HCT116 (cell line): ENCODE results near the gene DEPDC1B. TPM values are rescaled to one million over a fixed set of nuclear protein-coding genes. Genes with fewer than 3 reads are reported as not detected.
"Not testable (repeated sequence)": the region's sequence is repeated elsewhere in the genome, so short reads cannot be mapped to it uniquely, and the experiment has no call there.

Experiments
- ATAC-seq: fragments of 200-7000 bp; cut with Tn5 transposase; 2 replicates; pipeline ENCODE4 v1.9.1; 2020; ENCODE audit warnings: mild to moderate bottlenecking, moderate library complexity
- BruUV-seq: library from RNA; stranded (reverse); fragments of 400-500 nt; replicated peaks from 2 replicates; lab custom pipeline; 2021; lab: Mats Ljungman, UMichigan
- CTCF ChIA-PET: fragments of 300-600 bp; sonication (Branson Sonifier 250); formaldehyde crosslinking; loops from one replicate; lab custom pipeline; 2021; ENCODE audit warnings: antibody characterized with exemption; lab: Charles Lee
- POLR2A ChIA-PET: fragments of 300-600, 350-600 bp; sonication (Branson Sonifier 250); formaldehyde crosslinking; loops from one replicate; lab custom pipeline; 2021; ENCODE audit warnings: antibody characterized with exemption; lab: Charles Lee
- RAD21 ChIA-PET, 2 experiments: fragments of 300-600 bp; sonication (Branson Sonifier 250); formaldehyde crosslinking; loops; one replicate each; lab custom pipeline; 2023; ENCODE audit warnings: low total read pairs in 2 of 2; ENCODE audit not compliant: uncharacterized antibody in 2 of 2, unreplicated experiment in 2 of 2, low non-redundant PET in 1 of 2; lab: Charles Lee
- DNase-seq: peaks from one replicate; pipeline ENCODE4 v3.0.0-alpha.2; 2010; ENCODE audit warnings: low read depth, low spot score
- H2AFZ ChIP-seq: fragments of 200-600 bp; shearing (Covaris generic), sonication (generic); 2 replicates; pipeline ENCODE4 v1.6.1; 2017; ENCODE audit warnings: low read depth, mixed run types, mixed read lengths, antibody characterized with exemption, low read length; ENCODE audit not compliant: poor library complexity, severe bottlenecking
- H3K27ac ChIP-seq: 2 replicates; pipeline ENCODE4 v1.5.1; 2012; ENCODE audit warnings: low read depth, low read length
- H3K27me3 ChIP-seq: fragments of 200-600 bp; sonication (generic); 2 replicates; pipeline ENCODE4 v1.6.1; 2016; ENCODE audit warnings: mixed run types, low read length, mixed read lengths; ENCODE audit not compliant: insufficient read depth
- H3K36me3 ChIP-seq, 2 experiments: fragments of 200-500 bp in 1 of 2; fragments of 200-600 bp in 1 of 2; sonication (Bioruptor generic) in 1 of 2; sonication (generic) in 1 of 2; 2 replicates each; pipeline versions ENCODE4 v1.5.1 to v1.6.1; 2014 to 2016; ENCODE audit warnings: low read length in 2 of 2, inconsistent platforms in 1 of 2, mixed read lengths in 1 of 2, mixed run types in 1 of 2; ENCODE audit not compliant: insufficient read depth in 2 of 2, control insufficient read depth in 1 of 2
- H3K4me1 ChIP-seq, 2 experiments: fragments of 200-600 bp in 1 of 2; sonication (generic) in 1 of 2; 2 replicates each; pipeline versions ENCODE4 v1.5.1 to v1.6.1; 2012 to 2017; ENCODE audit warnings: low read length in 2 of 2, inconsistent platforms in 1 of 2, mild to moderate bottlenecking in 1 of 2, mixed read lengths in 1 of 2, mixed run types in 1 of 2, moderate library complexity in 1 of 2; ENCODE audit not compliant: insufficient read depth in 2 of 2, control insufficient read depth in 1 of 2
- H3K4me2 ChIP-seq: fragments of 200-600 bp; sonication (generic); 2 replicates; pipeline ENCODE4 v1.6.1; 2017; ENCODE audit warnings: mixed run types, low read length, mixed read lengths
- H3K4me3 ChIP-seq, 2 experiments: fragments of 200-600 bp in 1 of 2; sonication (generic) in 1 of 2; replicated peaks in 1 of 2; 2 replicates each; pipeline ENCODE4 v1.5.1; 2011 to 2016; ENCODE audit warnings: low read length in 2 of 2, control low read depth in 1 of 2, low read depth in 1 of 2, mild to moderate bottlenecking in 1 of 2, mixed read lengths in 1 of 2, mixed run types in 1 of 2
- H3K79me2 ChIP-seq: fragments of 200-600 bp; sonication (generic); 2 replicates; pipeline ENCODE4 v1.6.1; 2017; ENCODE audit warnings: mild to moderate bottlenecking, mixed run types, low read length, moderate library complexity, mixed read lengths; ENCODE audit not compliant: insufficient read depth
- H3K9ac ChIP-seq: fragments of 200-600 bp; sonication (generic); 2 replicates; pipeline ENCODE4 v1.6.1; 2016; ENCODE audit warnings: low read length, mixed read lengths
- H3K9me2 ChIP-seq: fragments of 200-600 bp; sonication (generic), shearing (Covaris generic); 2 replicates; pipeline ENCODE4 v1.6.1; 2017; ENCODE audit warnings: mixed run types, mild to moderate bottlenecking, moderate library complexity; ENCODE audit not compliant: insufficient read depth
- H3K9me3 ChIP-seq, 2 experiments: fragments of 200-500 bp in 1 of 2; fragments of 200-600 bp in 1 of 2; sonication (Bioruptor generic) in 1 of 2; sonication (generic) in 1 of 2; 2 replicates each; pipeline ENCODE4 v1.6.1; 2014 to 2017; ENCODE audit warnings: low read length in 2 of 2, mixed read lengths in 2 of 2, inconsistent platforms in 1 of 2, low read depth in 1 of 2, mild to moderate bottlenecking in 1 of 2, mixed run types in 1 of 2, moderate library complexity in 1 of 2; ENCODE audit not compliant: control insufficient read depth in 1 of 2, insufficient read depth in 1 of 2
- H4K20me1 ChIP-seq: fragments of 200-600 bp; sonication (generic), shearing (Covaris generic); 2 replicates; pipeline ENCODE4 v1.6.1; 2017; ENCODE audit warnings: mixed run types, mild to moderate bottlenecking, moderate library complexity; ENCODE audit not compliant: insufficient read depth
- CEBPB ChIP-seq: IDR thresholded peaks from 2 replicates; pipeline ENCODE4 v1.6.1; 2012; ENCODE audit warnings: low read depth
- MAX ChIP-seq: IDR thresholded peaks from 2 replicates; pipeline ENCODE4 v1.6.1; 2012
- SRF ChIP-seq: IDR thresholded peaks from 2 replicates; pipeline ENCODE4 v1.6.1; 2012; ENCODE audit warnings: low read depth
- YY1 ChIP-seq: IDR thresholded peaks from 2 replicates; pipeline ENCODE4 v1.6.1; 2011; ENCODE audit warnings: low read length, low read depth, moderate library complexity, mild to moderate bottlenecking; ENCODE audit not compliant: insufficient replicate concordance; ENCODE audit errors: extremely low read depth
- ZNF274 ChIP-seq: fragments of 200-500 bp; sonication (Bioruptor generic); IDR thresholded peaks from 2 replicates; pipeline ENCODE4 v1.6.1; 2014; ENCODE audit warnings: mild to moderate bottlenecking, low read depth, low read length, inconsistent platforms
- intact Hi-C: fragments of 100-400 bp; cut with micrococcal nuclease; formaldehyde crosslinking; loops from 2 replicates; pipeline ENCODE4 v1.10.0; 2022
- total RNA-seq: library from RNA; stranded (reverse); gene quantifications from one replicate; pipeline ENCODE4 v1.2.1, GENCODE V29; 2021; ENCODE audit not compliant: unreplicated experiment
- TF ChIP-seq, protein P1 (sequence below): IDR thresholded peaks from 2 replicates; pipeline ENCODE4 v1.6.1; 2012

DEPDC1B gene
- total RNA-seq, 1 experiment from 2014 or later: 39.7 TPM

DNA sequence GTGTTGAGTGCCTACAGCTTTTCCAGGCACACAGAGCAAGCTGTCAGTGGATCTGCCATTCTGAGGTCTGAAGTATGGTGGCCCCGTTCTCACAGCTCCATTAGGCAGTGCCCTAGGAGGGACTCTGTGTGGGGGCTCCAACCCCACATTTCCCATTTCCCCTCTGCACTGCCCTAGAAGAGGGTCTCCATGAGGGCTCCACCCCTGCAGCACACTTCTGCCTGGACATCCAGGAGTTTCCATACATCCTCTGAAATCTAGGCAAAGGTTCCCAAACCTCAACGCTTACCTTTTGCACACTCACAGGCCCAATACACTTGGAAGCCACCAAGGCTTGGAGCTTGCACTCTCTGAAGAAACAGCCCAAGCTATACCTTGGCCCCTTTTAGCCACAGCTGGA is 131.3 kb downstream of the DEPDC1B start:
- TF ChIP-seq, protein P1, sequence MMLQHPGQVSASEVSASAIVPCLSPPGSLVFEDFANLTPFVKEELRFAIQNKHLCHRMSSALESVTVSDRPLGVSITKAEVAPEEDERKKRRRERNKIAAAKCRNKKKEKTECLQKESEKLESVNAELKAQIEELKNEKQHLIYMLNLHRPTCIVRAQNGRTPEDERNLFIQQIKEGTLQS: no peak
- TF ChIP-seq CEBPB (no peak), ZNF274 (no peak)

DNA sequence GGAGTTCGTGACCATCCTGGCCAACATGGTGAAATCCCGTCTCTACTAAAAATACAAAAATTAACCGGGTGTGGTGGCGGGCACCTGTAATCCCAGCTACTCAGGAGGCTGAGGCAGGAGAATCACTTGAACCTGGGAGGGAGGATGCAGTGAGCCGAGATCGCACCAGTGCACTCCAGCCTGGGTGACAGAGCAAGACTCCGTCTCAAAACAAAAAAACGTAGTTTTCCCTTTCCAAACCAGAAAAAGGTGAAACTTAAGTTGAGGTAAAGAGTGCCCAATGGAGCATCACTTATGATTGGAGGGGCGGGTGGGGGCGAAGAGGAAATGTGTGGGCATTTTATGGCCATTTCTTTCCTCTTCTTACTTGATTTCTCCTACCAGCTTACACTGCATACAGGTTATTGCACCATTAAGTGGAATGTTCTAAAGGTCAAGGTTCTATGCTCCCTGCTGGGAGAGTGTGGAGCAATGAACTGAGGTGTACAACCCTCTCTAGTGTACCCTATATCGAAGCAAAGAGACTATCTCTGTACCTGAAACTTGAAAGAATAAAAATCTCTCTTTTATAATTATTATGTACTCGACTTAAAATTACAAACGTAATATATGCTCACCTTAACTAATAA is 136.2 kb downstream of the DEPDC1B start:
- Histone ChIP-seq H3K79me2 (no peaks in the 10 kb centered on the region), H3K4me3 (no peak overlapping the region), H3K27ac (no peak overlapping the region), H3K36me3 (no peaks in the 10 kb centered on the region), H2AFZ (no peak overlapping the region), H3K4me2 (no peak overlapping the region), H3K27me3 (no peaks in the 10 kb centered on the region), H3K9me3 (0 out of 4 replicates have a peak, but pooled peaks cover 0 to 2% of the 10 kb centered on the region in 2 experiments), H3K9ac (no peak overlapping the region), H4K20me1 (no peaks in the 10 kb centered on the region), H3K9me2 (no peaks in the 10 kb centered on the region), H3K4me1 (no peaks in the 10 kb centered on the region)
- DNase-seq (no peak), ATAC-seq (no peak)
- RAD21 ChIA-PET: no interaction called here
- no TSS peak for BruUV-seq
- TF ChIP-seq MAX (no peak), SRF (no peak), YY1 (no peak)
- POLR2A ChIA-PET: no interaction called here
- CTCF ChIA-PET: no interaction called here
- intact Hi-C loops: no loop called here

More for the DNA sequence above, 131.3 kb downstream of the DEPDC1B start:
- intact Hi-C loops: no loop called here
- DNase-seq (no peak), ATAC-seq (no peak)
- 0 out of 4 replicates have a peak, but pooled peaks cover 0 to 3% of the 10 kb centered on the region in 2 experiments for H3K9me3 ChIP-seq
- H3K27ac ChIP-seq: no peak overlapping the region
- H4K20me1 ChIP-seq: no peaks in the 10 kb centered on the region
- RAD21 ChIA-PET: no interaction called here
- no peaks in the 10 kb centered on the region for H3K4me1 ChIP-seq
- H3K36me3 ChIP-seq: no peaks in the 10 kb centered on the region
- no peak overlapping the region for H3K4me2 ChIP-seq
- H3K9ac ChIP-seq: no peak overlapping the region
- H3K4me3 ChIP-seq: no peak overlapping the region
- H2AFZ ChIP-seq: no peak overlapping the region
- CTCF ChIA-PET: no interaction called here
- H3K79me2 ChIP-seq: no peaks in the 10 kb centered on the region
- no TSS peak for BruUV-seq
- POLR2A ChIA-PET: no interaction called here
- H3K9me2 ChIP-seq: no peaks in the 10 kb centered on the region
- no peaks in the 10 kb centered on the region for H3K27me3 ChIP-seq

- H3K36me3 ChIP-seq, CTCF ChIA-PET, DNase-seq, intact Hi-C loops, RAD21 ChIA-PET, H3K27me3 ChIP-seq, H4K20me1 ChIP-seq, H3K4me2 ChIP-seq, H3K9ac ChIP-seq, H3K9me3 ChIP-seq, H3K4me3 ChIP-seq, H2AFZ ChIP-seq, BruUV-seq, H3K79me2 ChIP-seq, H3K4me1 ChIP-seq, H3K27ac ChIP-seq, H3K9me2 ChIP-seq, POLR2A ChIA-PET, ATAC-seq: not testable (repeated sequence)
Measured at GRCh38 chr5:60553291-60553690, 146.7 kb downstream of the DEPDC1B start.
